PC-9 (cell line): ENCODE results near the gene RET. TPM values are rescaled to one million over a fixed set of nuclear protein-coding genes. Genes with fewer than 3 reads are reported as not detected.

Experiments
- BruUV-seq: library from RNA; stranded (reverse); fragments of 400-500 nt; replicated peaks from 2 replicates; lab custom pipeline; 2021; lab: Mats Ljungman, UMichigan
- CTCF ChIA-PET: fragments of 300-600 bp; sonication (Branson Sonifier 250); formaldehyde crosslinking; loops from one replicate; lab custom pipeline; 2022; ENCODE audit warnings: antibody characterized with exemption; lab: Charles Lee
- POLR2A ChIA-PET: fragments of 300-600 bp; sonication (Branson Sonifier 250); formaldehyde crosslinking; loops from one replicate; lab custom pipeline; 2022; ENCODE audit warnings: antibody characterized with exemption; ENCODE audit not compliant: unreplicated experiment; lab: Charles Lee
- DNase-seq, 2 experiments: peaks; one replicate each; pipeline versions ENCODE4 v3.0.0 to v3.0.0-alpha.2; 2015 to 2022; ENCODE audit warnings: mixed read lengths in 1 of 2
- H2AFZ ChIP-seq: fragments of 200-600 bp; sonication (generic); 2 replicates; pipeline ENCODE4 v1.8.1; 2017; ENCODE audit warnings: antibody characterized with exemption
- H3F3A ChIP-seq: fragments of 200-600 bp; sonication (generic); 2 replicates; pipeline ENCODE4 v1.8.1; 2017; ENCODE audit warnings: antibody characterized with exemption, mild to moderate bottlenecking, low read depth; ENCODE audit not compliant: insufficient read depth
- H3K27ac ChIP-seq: fragments of 200-600 bp; sonication (generic); 2 replicates; pipeline ENCODE4 v1.6.1; 2016; ENCODE audit warnings: mixed run types
- H3K27me3 ChIP-seq: fragments of 200-600 bp; sonication (generic); 2 replicates; pipeline ENCODE4 v1.6.1; 2016; ENCODE audit warnings: low read depth, mixed run types; ENCODE audit not compliant: insufficient read depth
- H3K36me3 ChIP-seq: fragments of 200-600 bp; sonication (generic); 2 replicates; pipeline ENCODE4 v1.6.1; 2016; ENCODE audit warnings: low read depth, mixed run types
- H3K4me1 ChIP-seq: fragments of 200-600 bp; sonication (generic); replicated peaks from 2 replicates; pipeline ENCODE4 v1.6.1; 2016; ENCODE audit warnings: mixed run types; ENCODE audit not compliant: insufficient read depth
- H3K4me2 ChIP-seq: fragments of 200-600 bp; sonication (generic); 2 replicates; pipeline ENCODE4 v1.6.1; 2017; ENCODE audit warnings: mixed run types
- H3K4me3 ChIP-seq: fragments of 200-600 bp; sonication (generic); 2 replicates; pipeline ENCODE4 v1.6.1; 2016; ENCODE audit warnings: mixed run types
- H3K79me2 ChIP-seq: fragments of 200-600 bp; sonication (generic); 2 replicates; pipeline ENCODE4 v1.6.1; 2017; ENCODE audit warnings: low read depth, mixed run types
- H3K9me2 ChIP-seq: fragments of 200-600 bp; sonication (generic); 2 replicates; pipeline ENCODE4 v1.8.1; 2017; ENCODE audit warnings: mild to moderate bottlenecking; ENCODE audit not compliant: insufficient read depth
- H3K9me3 ChIP-seq: fragments of 200-600 bp; sonication (generic); 2 replicates; pipeline ENCODE4 v1.8.1; 2016; ENCODE audit warnings: low read depth; ENCODE audit not compliant: insufficient read depth
- H4K20me1 ChIP-seq: fragments of 200-600 bp; sonication (generic); 2 replicates; pipeline ENCODE4 v1.8.1; 2017; ENCODE audit not compliant: insufficient read depth
- CTCF ChIP-seq: fragments of 200-600 bp; sonication (generic); conservative IDR thresholded peaks from 2 replicates; pipeline ENCODE4 v1.6.1; 2017; ENCODE audit warnings: mixed run types, antibody characterized with exemption, mild to moderate bottlenecking, moderate library complexity
- EZH2 ChIP-seq: fragments of 200-600 bp; sonication (generic); IDR thresholded peaks from 2 replicates; pipeline ENCODE4 v1.8.0; 2017; ENCODE audit warnings: antibody characterized with exemption, low read depth
- intact Hi-C: fragments of 100-400 bp; cut with micrococcal nuclease; formaldehyde crosslinking; loops from one replicate; pipeline ENCODE4 v1.10.0; 2022; ENCODE audit not compliant: unreplicated experiment
- total RNA-seq: library from RNA; stranded (reverse); gene quantifications from 2 replicates; pipeline ENCODE4 v1.2.3, GENCODE V29; 2021

RET gene
- total RNA-seq, 1 experiment from 2014 or later: not detected

GRCh38 chr10:43135656-43136055 lies 58.8 kb downstream of the RET start:
- Histone ChIP-seq H3K79me2 (peaks cover 24% of the 10 kb centered on the region), H3K36me3 (no peaks in the 10 kb centered on the region), H3K27me3 (no peaks in the 10 kb centered on the region), H4K20me1 (no peaks in the 10 kb centered on the region), H3K27ac (no peak overlapping the region), H3K9me2 (no peaks in the 10 kb centered on the region), H3K9me3 (no peaks in the 10 kb centered on the region), H3K4me2 (no peak overlapping the region), H2AFZ (no peak overlapping the region), H3F3A (peaks cover 19% of the 10 kb centered on the region), H3K4me1 (peaks cover 25% of the 10 kb centered on the region), H3K4me3 (no peak overlapping the region)
- intact Hi-C loops: no loop called here
- no peak for DNase-seq
- TF ChIP-seq CTCF: no peak
- no peak for TF ChIP-seq EZH2
- ChIA-PET POLR2A (no interaction called here), CTCF (no interaction called here)
- BruUV-seq: no TSS peak

GRCh38 chr10:43136432-43136831 lies 59.6 kb downstream of the RET start:
- H3K36me3 ChIP-seq: no peaks in the 10 kb centered on the region
- H3K9me2 ChIP-seq: no peaks in the 10 kb centered on the region
- H3F3A ChIP-seq: peaks cover 21% of the 10 kb centered on the region
- no peaks in the 10 kb centered on the region for H4K20me1 ChIP-seq
- H3K27ac ChIP-seq: no peak overlapping the region
- CTCF ChIA-PET: no interaction called here
- H3K79me2 ChIP-seq: peaks cover 31% of the 10 kb centered on the region
- H3K9me3 ChIP-seq: no peaks in the 10 kb centered on the region
- H3K27me3 ChIP-seq: no peaks in the 10 kb centered on the region
- POLR2A ChIA-PET: no interaction called here
- TF ChIP-seq CTCF: no peak
- TF ChIP-seq EZH2: no peak
- H2AFZ ChIP-seq: no peak overlapping the region
- H3K4me2 ChIP-seq: no peak overlapping the region
- no TSS peak for BruUV-seq
- DNase-seq: no peak
- intact Hi-C loops: no loop called here
- H3K4me3 ChIP-seq: no peak overlapping the region
- peaks cover 28% of the 10 kb centered on the region for H3K4me1 ChIP-seq

DNA sequence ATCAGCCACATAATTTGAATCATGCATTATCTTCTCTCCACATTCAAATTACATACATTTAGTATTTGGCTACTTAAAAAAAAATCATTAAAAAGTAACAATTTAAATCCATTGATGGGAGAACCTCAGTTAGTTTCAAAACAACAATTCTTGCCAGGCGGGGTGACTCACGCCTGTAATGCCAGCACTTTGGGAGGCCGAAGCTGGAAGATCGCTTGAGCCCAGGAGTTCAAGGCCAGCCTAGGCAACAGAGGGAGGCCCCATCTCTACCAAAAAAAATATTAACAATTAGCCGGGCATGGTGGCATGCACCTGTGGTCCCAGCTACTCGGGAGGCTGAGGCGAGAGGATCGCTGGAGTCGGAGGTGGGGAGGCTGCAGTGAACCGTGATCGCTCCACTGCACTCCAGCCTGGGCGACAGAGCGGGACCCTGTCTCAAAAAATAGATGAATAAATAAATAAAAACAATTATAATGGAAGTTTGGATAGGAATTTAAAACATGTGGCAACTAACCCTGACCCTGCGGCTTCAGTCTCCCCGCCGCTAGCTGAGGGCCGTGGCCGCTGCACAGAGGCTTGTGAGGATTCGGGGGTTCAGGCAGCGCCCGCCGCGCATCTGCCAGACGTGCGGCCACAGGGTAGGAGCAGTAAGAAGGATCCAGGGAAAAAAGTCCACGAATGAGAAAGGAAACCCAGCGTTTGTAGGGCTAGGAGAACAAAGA lies 60.3 kb downstream of the RET start:
- TF ChIP-seq CTCF (no peak), EZH2 (no peak)
- Histone ChIP-seq H3K9me2 (no peaks in the 10 kb centered on the region), H3K4me2 (peak overlapping the region; percentile 96), H3K4me3 (peak overlapping the region; percentile 99), H3K27me3 (no peaks in the 10 kb centered on the region), H3K9me3 (no peaks in the 10 kb centered on the region), H2AFZ (peak overlapping the region; percentile 100), H3F3A (peaks cover 21% of the 10 kb centered on the region), H3K4me1 (peaks cover 28% of the 10 kb centered on the region), H3K79me2 (peaks cover 36% of the 10 kb centered on the region), H3K36me3 (no peaks in the 10 kb centered on the region), H3K27ac (no peak overlapping the region), H4K20me1 (no peaks in the 10 kb centered on the region)
- no TSS peak for BruUV-seq
- ChIA-PET POLR2A (interaction anchor here (0.5 kb wide), 1 partner anchor 38 kb away, joined by 3 read pairs; no protein-coding TSS in a partner anchor), CTCF (no interaction called here)
- intact Hi-C loops: no loop called here
- no peak for DNase-seq
